Measurements from ENCODE around the gene RTL9. TPM values are rescaled to one million over a fixed set of nuclear protein-coding genes. Genes with fewer than 3 reads are reported as not detected.

The RTL9 gene
- total RNA-seq, 1 experiment from 2014 or later: 0.24 TPM

DNA sequence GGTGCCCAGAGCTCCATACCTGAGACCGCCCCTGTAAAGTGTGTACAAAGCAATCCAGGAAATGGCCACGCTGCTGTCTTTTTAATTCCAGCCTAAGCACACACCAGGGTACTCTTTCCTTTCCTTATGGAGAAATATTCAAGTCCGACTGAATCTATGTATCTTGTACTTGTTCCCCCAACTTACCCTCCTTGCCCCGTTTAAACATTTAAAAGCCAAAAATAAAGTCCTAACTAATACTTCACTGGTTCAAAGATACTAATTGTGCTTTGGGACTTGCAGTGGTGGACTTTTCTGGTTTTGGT lies 40.0 kb upstream of the RTL9 start:
- POLR2A ChIA-PET: interaction anchor here (1.0 kb wide), 1 partner anchor 53 kb away, joined by 3 read pairs; no protein-coding TSS in a partner anchor
- Mint-ChIP-seq H3K4me1 (peaks cover 59% of the 10 kb centered on the region), H3K9me3 (no peaks in the 10 kb centered on the region), H3K27me3 (ENCODE audit: low read depth) (no peaks in the 10 kb centered on the region), H3K36me3 (no peaks in the 10 kb centered on the region), H3K27ac (peak overlapping the region; percentile 92; the same call in 1 of the 2 replicates), H3K4me3 (peak overlapping the region; percentile 86)
- DNase-seq (ENCODE audit: low spot score) (no peak), ATAC-seq (no peak)
- CTCF ChIA-PET: interaction anchor here (1.7 kb wide), 1 partner anchor 100 kb away, joined by 3 read pairs; no protein-coding TSS in a partner anchor
- TF ChIP-seq MYBL2 (CRISPR knock-in tag; IDR thresholded peaks at IDR 0.05) (no peak), ZNF281 (CRISPR knock-in tag; IDR thresholded peaks at IDR 0.05) (no peak), ATF2 (CRISPR knock-in tag; IDR thresholded peaks at IDR 0.05; ENCODE audit: borderline replicate concordance, low read depth) (no peak), EMX1 (CRISPR knock-in tag; IDR thresholded peaks at IDR 0.05) (no peak), NR2C2 (CRISPR knock-in tag; IDR thresholded peaks at IDR 0.05) (no peak), HMGA2 (CRISPR knock-in tag; IDR thresholded peaks at IDR 0.05) (no peak), OVOL2 (CRISPR knock-in tag; IDR thresholded peaks at IDR 0.05; ENCODE audit: borderline replicate concordance) (no peak), ZNF219 (CRISPR knock-in tag; IDR thresholded peaks at IDR 0.05; ENCODE audit: borderline replicate concordance) (no peak), MAX (CRISPR knock-in tag; IDR thresholded peaks at IDR 0.05) (no peak), E2F1 (CRISPR knock-in tag; IDR thresholded peaks at IDR 0.05) (no peak), ZNF423 (CRISPR knock-in tag; IDR thresholded peaks at IDR 0.05) (no peak), AFF4 (CRISPR knock-in tag; IDR thresholded peaks at IDR 0.05; ENCODE audit: borderline replicate concordance) (no peak), AR (CRISPR knock-in tag; IDR thresholded peaks at IDR 0.05) (no peak)
- TF ChIP-seq, protein P1, sequence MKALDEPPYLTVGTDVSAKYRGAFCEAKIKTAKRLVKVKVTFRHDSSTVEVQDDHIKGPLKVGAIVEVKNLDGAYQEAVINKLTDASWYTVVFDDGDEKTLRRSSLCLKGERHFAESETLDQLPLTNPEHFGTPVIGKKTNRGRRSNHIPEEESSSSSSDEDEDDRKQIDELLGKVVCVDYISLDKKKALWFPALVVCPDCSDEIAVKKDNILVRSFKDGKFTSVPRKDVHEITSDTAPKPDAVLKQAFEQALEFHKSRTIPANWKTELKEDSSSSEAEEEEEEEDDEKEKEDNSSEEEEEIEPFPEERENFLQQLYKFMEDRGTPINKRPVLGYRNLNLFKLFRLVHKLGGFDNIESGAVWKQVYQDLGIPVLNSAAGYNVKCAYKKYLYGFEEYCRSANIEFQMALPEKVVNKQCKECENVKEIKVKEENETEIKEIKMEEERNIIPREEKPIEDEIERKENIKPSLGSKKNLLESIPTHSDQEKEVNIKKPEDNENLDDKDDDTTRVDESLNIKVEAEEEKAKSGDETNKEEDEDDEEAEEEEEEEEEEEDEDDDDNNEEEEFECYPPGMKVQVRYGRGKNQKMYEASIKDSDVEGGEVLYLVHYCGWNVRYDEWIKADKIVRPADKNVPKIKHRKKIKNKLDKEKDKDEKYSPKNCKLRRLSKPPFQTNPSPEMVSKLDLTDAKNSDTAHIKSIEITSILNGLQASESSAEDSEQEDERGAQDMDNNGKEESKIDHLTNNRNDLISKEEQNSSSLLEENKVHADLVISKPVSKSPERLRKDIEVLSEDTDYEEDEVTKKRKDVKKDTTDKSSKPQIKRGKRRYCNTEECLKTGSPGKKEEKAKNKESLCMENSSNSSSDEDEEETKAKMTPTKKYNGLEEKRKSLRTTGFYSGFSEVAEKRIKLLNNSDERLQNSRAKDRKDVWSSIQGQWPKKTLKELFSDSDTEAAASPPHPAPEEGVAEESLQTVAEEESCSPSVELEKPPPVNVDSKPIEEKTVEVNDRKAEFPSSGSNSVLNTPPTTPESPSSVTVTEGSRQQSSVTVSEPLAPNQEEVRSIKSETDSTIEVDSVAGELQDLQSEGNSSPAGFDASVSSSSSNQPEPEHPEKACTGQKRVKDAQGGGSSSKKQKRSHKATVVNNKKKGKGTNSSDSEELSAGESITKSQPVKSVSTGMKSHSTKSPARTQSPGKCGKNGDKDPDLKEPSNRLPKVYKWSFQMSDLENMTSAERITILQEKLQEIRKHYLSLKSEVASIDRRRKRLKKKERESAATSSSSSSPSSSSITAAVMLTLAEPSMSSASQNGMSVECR (CRISPR knock-in tag; IDR thresholded peaks at IDR 0.05; ENCODE audit: borderline replicate concordance): no peak
- TF ChIP-seq, protein P2, sequence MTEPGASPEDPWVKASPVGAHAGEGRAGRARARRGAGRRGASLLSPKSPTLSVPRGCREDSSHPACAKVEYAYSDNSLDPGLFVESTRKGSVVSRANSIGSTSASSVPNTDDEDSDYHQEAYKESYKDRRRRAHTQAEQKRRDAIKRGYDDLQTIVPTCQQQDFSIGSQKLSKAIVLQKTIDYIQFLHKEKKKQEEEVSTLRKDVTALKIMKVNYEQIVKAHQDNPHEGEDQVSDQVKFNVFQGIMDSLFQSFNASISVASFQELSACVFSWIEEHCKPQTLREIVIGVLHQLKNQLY (CRISPR knock-in tag; IDR thresholded peaks at IDR 0.05): no peak
- TF ChIP-seq, protein P3, sequence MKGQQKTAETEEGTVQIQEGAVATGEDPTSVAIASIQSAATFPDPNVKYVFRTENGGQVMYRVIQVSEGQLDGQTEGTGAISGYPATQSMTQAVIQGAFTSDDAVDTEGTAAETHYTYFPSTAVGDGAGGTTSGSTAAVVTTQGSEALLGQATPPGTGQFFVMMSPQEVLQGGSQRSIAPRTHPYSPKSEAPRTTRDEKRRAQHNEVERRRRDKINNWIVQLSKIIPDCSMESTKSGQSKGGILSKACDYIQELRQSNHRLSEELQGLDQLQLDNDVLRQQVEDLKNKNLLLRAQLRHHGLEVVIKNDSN (CRISPR knock-in tag; IDR thresholded peaks at IDR 0.05): no peak
